Lower lobe of right lung (tissue), 2 donors: ENCODE results near the gene LMF2. TPM values are rescaled to one million over a fixed set of nuclear protein-coding genes. Genes with fewer than 3 reads are reported as not detected.

Experiments
- ATAC-seq, 2 donors: fragments of 200-7000 bp; cut with Tn5 transposase; one replicate each; pipeline ENCODE4 v1.9.1; 2020 to 2022; ENCODE audit warnings: mild to moderate bottlenecking in 2 of 2, moderate library complexity in 2 of 2
- DNase-seq: peaks from one replicate; pipeline ENCODE4 v3.0.0-alpha.2; 2020
- H3K27ac ChIP-seq: fragments of 200-600 bp; one replicate; pipeline ENCODE4 v1.8.0; 2022
- H3K27me3 ChIP-seq: fragments of 200-600 bp; one replicate; pipeline ENCODE4 v1.8.0; 2022; ENCODE audit warnings: low read depth
- H3K36me3 ChIP-seq: fragments of 200-600 bp; one replicate; pipeline ENCODE4 v1.8.0; 2022; ENCODE audit warnings: mild to moderate bottlenecking
- H3K4me1 ChIP-seq: fragments of 200-600 bp; one replicate; pipeline ENCODE4 v1.8.0; 2022
- H3K4me3 ChIP-seq: fragments of 200-600 bp; one replicate; pipeline ENCODE4 v1.8.0; 2022; ENCODE audit warnings: mild to moderate bottlenecking
- H3K9me3 ChIP-seq: fragments of 200-600 bp; one replicate; pipeline ENCODE4 v1.8.0; 2022
- CTCF ChIP-seq: fragments of 200-600 bp; IDR thresholded peaks from one replicate; pipeline ENCODE4 v1.8.0; 2022; ENCODE audit warnings: antibody characterized with exemption, mild to moderate bottlenecking
- intact Hi-C: fragments of 100-400 bp; cut with DNase I; formaldehyde crosslinking; loops from one replicate; pipeline ENCODE4 v1.11.0; 2022
- total RNA-seq: library from RNA; stranded (reverse); fragmentation: NEBNext Ultra II Directional; extraction: Animal tissue kit (Norgen Biotek cat#: 25700); gene quantifications from one replicate; pipeline ENCODE4 v1.2.1, GENCODE V29; 2021
- donor health status: DM: no; HTN: yes; CAD: no; lungs with severe emphysema.

Gene LMF2
- total RNA-seq, 1 donor from 2014 or later, result 58.8 TPM

GRCh38 chr22:50490531-50491308 is 16.8 kb downstream of the LMF2 start:
- H3K36me3 ChIP-seq, result no peaks in the 10 kb centered on the region
- peak; percentile 34 to 49 for ATAC-seq

DNA sequence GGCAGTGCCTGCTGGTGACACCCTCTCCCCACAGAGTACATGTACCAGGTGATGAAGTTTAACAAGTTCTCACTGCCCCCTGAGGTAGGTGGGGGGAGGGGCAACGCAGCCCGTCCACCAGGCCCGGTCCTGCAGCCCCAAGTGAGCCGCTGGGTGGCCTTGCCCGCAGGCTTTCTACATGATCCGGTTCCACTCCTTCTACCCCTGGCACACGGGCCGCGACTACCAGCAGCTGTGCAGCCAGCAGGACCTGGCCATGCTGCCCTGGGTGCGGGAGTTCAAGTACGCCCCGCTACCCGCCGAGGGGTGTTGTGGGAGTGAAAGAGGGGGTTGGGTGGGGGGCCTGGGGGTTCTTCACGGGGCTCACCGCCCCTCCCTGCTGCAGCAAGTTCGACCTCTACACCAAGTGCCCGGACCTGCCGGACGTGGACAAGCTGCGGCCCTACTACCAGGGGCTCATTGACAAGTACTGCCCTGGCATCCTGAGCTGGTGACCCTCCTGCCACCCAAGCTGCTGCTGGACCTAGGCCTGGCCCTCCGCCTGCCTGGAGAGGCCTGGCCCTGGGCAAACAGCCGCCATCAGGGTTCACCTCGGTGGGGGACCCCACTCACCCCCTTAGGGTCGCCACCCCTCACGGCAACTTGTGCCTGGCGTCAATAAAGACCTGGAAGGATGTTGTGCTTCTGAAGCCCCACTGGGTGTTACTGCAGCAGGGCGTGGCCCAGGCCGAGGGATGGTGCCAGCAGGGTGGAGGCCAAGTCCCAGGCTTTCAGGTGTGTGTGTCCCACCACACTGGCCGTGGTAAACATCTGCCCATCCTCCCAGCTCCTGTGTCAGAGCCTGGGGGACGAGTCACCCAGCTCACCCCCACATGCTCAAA is 17.9 kb downstream of the LMF2 start:
- Histone ChIP-seq H3K4me3 (no peak overlapping the region), H3K4me1 (no peaks in the 10 kb centered on the region), H3K27me3 (peaks cover 12% of the 10 kb centered on the region), H3K9me3 (no peaks in the 10 kb centered on the region), H3K27ac (no peak overlapping the region), H3K36me3 (no peaks in the 10 kb centered on the region)
- intact Hi-C loops, result no loop called here
- no peak for TF ChIP-seq CTCF
- DNase-seq, result no peak
- ATAC-seq, result no peak

More at GRCh38 chr22:50490531-50491308, 16.8 kb downstream of the LMF2 start:
- Histone ChIP-seq H3K4me1 (no peaks in the 10 kb centered on the region), H3K9me3 (no peaks in the 10 kb centered on the region), H3K27me3 (peaks cover 12% of the 10 kb centered on the region), H3K4me3 (no peak overlapping the region), H3K27ac (no peak overlapping the region)
- no peak for TF ChIP-seq CTCF
- intact Hi-C loops, result no loop called here
- DNase-seq, result peak; percentile 67

DNA sequence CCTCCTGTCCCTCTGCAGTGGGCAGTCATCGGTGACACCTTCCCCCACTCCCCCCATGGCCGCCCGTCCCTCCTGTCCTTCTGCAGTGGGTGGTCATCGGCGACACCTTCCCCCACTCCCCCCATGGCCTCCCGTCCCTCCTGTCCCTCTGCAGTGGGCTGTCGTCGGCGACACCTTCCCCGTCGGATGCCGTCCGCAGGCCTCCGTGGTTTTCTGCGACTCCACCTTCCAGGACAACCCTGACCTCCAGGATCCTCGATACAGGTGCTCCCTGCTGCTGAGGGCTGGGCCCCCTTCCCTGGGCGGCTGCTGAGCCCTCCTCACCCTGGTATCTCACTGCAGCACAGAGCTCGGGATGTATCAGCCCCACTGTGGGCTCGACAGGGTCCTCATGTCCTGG is 18.6 kb downstream of the LMF2 start:
- DNase-seq, result no peak
- Histone ChIP-seq H3K9me3 (no peaks in the 10 kb centered on the region), H3K36me3 (no peaks in the 10 kb centered on the region), H3K27me3 (peaks cover 18% of the 10 kb centered on the region), H3K27ac (no peak overlapping the region), H3K4me1 (no peaks in the 10 kb centered on the region), H3K4me3 (no peak overlapping the region)
- TF ChIP-seq CTCF, result no peak
- ATAC-seq, result no peak
- intact Hi-C loops, result no loop called here

GRCh38 chr22:50488006-50488677 is 19.4 kb downstream of the LMF2 start:
- Histone ChIP-seq H3K9me3 (no peaks in the 10 kb centered on the region), H3K27ac (no peak overlapping the region), H3K4me3 (no peak overlapping the region), H3K4me1 (no peaks in the 10 kb centered on the region), H3K27me3 (peaks cover 26% of the 10 kb centered on the region), H3K36me3 (no peaks in the 10 kb centered on the region)
- DNase-seq (no peak), ATAC-seq (no peak)
- intact Hi-C loops, result no loop called here
- no peak for TF ChIP-seq CTCF

DNA sequence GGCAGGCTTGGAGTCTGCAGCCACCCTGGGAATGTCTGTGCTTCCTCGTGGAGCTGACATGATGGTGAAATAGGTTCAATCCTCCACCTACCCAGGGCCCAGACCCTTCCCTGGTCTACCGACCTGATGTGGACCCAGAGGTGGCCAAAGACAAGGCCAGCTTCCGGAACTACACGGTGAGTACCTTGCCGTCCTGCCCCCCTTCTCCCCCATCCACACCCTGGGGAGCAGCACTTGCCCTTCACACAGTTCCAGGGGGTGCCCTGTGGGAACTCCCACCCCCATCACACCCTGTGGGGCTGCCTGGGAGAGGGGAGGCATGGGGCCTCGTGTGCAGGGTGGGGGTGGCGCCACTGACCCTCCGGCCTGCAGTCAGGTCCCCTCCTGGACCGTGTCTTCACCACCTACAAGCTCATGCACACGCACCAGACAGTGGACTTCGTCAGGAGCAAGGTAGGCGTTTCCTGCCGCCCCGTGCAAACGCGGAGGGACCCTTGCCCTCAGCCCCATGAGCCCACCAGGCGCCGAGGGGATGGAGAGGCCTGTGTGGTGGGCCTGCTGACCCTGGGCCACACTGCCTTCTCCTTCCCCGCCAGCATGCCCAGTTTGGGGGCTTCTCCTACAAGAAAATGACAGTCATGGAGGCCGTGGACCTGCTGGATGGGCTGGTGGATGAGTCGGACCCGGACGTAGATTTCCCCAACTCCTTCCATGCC is 20.1 kb downstream of the LMF2 start:
- Histone ChIP-seq H3K4me1 (peaks cover 5% of the 10 kb centered on the region), H3K27me3 (peaks cover 32% of the 10 kb centered on the region), H3K9me3 (no peaks in the 10 kb centered on the region), H3K27ac (no peak overlapping the region), H3K36me3 (no peaks in the 10 kb centered on the region), H3K4me3 (no peak overlapping the region)
- DNase-seq (no peak), ATAC-seq (no peak)
- intact Hi-C loops, result no loop called here
- no peak for TF ChIP-seq CTCF
